ENCODE data around the gene DRAM2. TPM values are rescaled to one million over a fixed set of nuclear protein-coding genes. Genes with fewer than 3 reads are reported as not detected.

Gene DRAM2
- total RNA-seq, 4 donors from 2014 or later, result 26.8 to 45.0 (median 40.3) TPM

- TF ChIP-seq CTCF (IDR thresholded peaks at IDR 0.05), result no peak
- TF ChIP-seq POLR2A (IDR thresholded peaks at IDR 0.05), result no peak
- intact Hi-C loops (cut with DNase I; ENCODE audit: low total_unique reads), result no loop called here
- DNase-seq (ENCODE audit: low spot score in 2 of 2), result no peak
- no peak overlapping the region for H3K4me3 ChIP-seq (ENCODE audit: low read depth, poor library complexity, severe bottlenecking)
- 67 to 76% methylated on average over 1 of the region's 1 CpG for WGBS, 2 donors
Measured at GRCh38 chr1:111176678-111177077, 36.8 kb upstream of the DRAM2 start.

- WGBS, 2 donors, result 91 to 94% methylated on average over 3 of the region's 3 CpGs
Measured at GRCh38 chr1:111175349-111175748, 35.5 kb upstream of the DRAM2 start.

GRCh38 chr1:111174070-111174469 lies 34.2 kb upstream of the DRAM2 start:
- no peak overlapping the region for H3K4me3 ChIP-seq (ENCODE audit: low read depth, poor library complexity, severe bottlenecking)
- intact Hi-C loops (cut with DNase I; ENCODE audit: low total_unique reads), result no loop called here
- no peak for TF ChIP-seq POLR2A (IDR thresholded peaks at IDR 0.05)
- no peak for DNase-seq (ENCODE audit: low spot score in 2 of 2)

More at GRCh38 chr1:111175349-111175748, 35.5 kb upstream of the DRAM2 start:
- no peak for TF ChIP-seq POLR2A (IDR thresholded peaks at IDR 0.05)
- no peak for TF ChIP-seq CTCF (IDR thresholded peaks at IDR 0.05)
- intact Hi-C loops (cut with DNase I; ENCODE audit: low total_unique reads), result no loop called here
- DNase-seq (ENCODE audit: low spot score in 2 of 2), result no peak
- no peak overlapping the region for H3K4me3 ChIP-seq (ENCODE audit: low read depth, poor library complexity, severe bottlenecking)

GRCh38 chr1:111172463-111172862 lies 32.6 kb upstream of the DRAM2 start:
- DNase-seq (ENCODE audit: low spot score in 2 of 2), result no peak
- H3K4me3 ChIP-seq (ENCODE audit: low read depth, poor library complexity, severe bottlenecking), result no peak overlapping the region
- TF ChIP-seq POLR2A (IDR thresholded peaks at IDR 0.05), result no peak
- no peak for TF ChIP-seq CTCF (IDR thresholded peaks at IDR 0.05)
- intact Hi-C loops (cut with DNase I; ENCODE audit: low total_unique reads), result no loop called here

GRCh38 chr1:111164151-111164550 lies 24.3 kb upstream of the DRAM2 start:
- TF ChIP-seq CTCF (IDR thresholded peaks at IDR 0.05), result no peak
- 60 to 69% methylated on average over 2 of the region's 2 CpGs for WGBS, 2 donors
- no peak for DNase-seq (ENCODE audit: low spot score in 2 of 2)
- intact Hi-C loops (cut with DNase I; ENCODE audit: low total_unique reads), result no loop called here
- no peak overlapping the region for H3K4me3 ChIP-seq (ENCODE audit: low read depth, poor library complexity, severe bottlenecking)

- no peak for DNase-seq (ENCODE audit: low spot score in 2 of 2)
- no peak overlapping the region for H3K4me3 ChIP-seq (ENCODE audit: low read depth, poor library complexity, severe bottlenecking)
- WGBS, 2 donors, result 91 to 94% methylated on average over 4 of the region's 4 CpGs
- intact Hi-C loops (cut with DNase I; ENCODE audit: low total_unique reads), result no loop called here
- TF ChIP-seq CTCF (IDR thresholded peaks at IDR 0.05) (no peak), POLR2A (IDR thresholded peaks at IDR 0.05) (no peak)
Measured at GRCh38 chr1:111163363-111163762, 23.5 kb upstream of the DRAM2 start.
